GM19025 (cell line): Measurements from ENCODE around the gene ENHO.

ENCODE experiments used
- ATAC-seq: cut with Tn5 transposase; IDR thresholded peaks from one replicate; pipeline ENCODE4 v1.9.1; 2021; ENCODE audit warnings: mild to moderate bottlenecking, low read depth, moderate library complexity; ENCODE audit not compliant: unreplicated experiment

The ENHO gene

DNA sequence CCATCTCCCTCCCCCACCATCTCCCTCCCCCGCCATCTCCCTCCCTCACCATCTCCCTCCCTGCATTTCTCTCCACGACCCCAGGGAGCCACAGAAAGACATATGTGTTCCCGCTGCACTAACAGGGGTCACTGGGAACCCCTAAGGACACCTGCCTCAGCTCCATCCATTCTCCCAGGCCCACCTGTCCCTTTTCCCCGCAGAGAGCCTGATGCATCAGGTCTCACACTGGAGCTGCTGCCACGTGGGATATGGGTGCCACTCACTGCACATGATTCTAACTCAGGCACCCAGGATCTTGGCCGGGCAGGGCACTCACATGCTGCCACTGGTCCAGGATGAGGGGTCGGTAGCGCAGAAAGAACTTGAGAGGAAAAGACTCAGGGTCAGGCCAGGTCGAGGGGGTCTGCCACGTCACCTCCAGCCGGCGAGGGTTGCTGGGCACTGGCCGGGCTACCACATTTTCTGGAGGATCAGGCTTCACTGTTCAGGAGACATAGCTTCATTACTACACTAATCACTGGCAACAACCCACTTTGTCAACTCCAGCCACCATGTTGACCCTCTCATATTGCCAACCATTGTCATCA is 33.2 kb upstream of the ENHO start:
- ATAC-seq, result no peak

DNA sequence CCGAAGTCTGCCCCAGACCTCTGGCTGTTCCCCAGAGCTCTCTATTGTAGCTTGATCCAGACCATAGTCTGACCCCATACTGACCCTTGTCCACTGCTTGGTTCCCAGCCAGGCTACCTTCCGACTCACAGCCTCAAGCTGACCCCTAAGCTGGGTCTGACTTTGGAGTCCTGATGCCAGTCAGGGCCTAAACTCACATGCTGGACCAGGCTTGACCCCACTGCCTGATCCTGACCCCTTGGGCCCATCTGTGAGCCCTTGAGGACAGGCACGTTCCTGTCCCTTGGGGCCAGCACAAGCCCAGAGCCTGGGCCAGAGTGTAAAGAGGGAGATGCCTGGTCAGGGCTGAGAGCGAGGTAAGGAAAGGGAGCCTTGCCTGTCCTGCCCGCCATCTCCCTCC is 32.7 kb upstream of the ENHO start:
- ATAC-seq, result no peak

DNA sequence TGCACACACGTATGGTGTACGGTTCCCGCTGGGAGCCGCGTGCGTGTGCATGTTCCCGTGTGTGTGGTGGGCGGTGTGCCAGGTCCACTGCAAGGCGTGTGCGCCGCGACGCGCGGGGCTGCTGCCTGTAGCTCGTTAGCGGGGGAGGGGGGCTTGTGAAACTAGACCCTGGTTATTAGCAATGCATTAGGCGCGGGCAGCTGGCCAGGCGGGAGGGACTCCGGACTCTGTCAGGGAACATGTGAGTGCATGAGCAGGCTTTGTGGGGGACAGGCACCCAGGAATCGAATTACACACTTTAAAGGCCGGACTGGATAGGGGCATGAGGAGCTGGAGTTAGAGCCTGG is 32.2 kb upstream of the ENHO start:
- no peak for ATAC-seq

DNA sequence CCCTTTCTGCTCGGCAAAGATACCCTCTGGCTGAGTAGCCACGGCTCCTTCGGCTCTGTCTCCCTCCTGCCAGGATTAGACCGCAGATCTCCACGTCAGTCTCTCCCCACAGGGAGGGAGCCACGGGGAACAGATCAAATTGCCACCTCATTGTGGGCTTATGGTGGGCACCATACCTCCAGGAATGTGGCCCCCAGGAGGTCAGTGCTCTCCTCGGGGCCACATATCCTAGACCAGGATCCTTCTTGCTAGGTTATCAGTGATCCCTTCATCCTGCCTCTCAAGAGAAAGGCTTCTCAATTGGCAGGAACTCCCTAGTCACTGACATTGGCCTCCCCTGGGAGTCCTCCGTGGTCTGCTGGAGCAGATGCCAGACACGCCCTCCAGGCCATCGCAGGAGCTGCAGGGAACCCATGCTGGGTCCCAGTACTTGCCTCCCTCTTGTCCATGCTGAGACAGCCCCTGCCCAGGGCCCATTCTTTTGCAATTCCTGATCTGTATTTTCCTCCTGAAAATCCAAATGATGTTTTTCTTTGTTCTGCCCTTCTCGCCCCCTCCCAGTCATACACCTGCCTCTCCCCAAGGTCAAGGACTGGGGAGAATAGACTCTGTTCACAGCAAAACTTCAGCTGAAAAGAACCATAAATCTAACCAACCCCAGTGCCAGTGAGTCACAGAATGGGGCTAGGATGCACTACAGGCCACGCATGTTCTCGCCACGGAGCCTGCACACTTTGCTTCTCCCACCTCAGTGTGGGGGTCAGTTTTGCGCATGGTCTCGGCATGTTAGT is 31.6 kb upstream of the ENHO start:
- no peak for ATAC-seq

DNA sequence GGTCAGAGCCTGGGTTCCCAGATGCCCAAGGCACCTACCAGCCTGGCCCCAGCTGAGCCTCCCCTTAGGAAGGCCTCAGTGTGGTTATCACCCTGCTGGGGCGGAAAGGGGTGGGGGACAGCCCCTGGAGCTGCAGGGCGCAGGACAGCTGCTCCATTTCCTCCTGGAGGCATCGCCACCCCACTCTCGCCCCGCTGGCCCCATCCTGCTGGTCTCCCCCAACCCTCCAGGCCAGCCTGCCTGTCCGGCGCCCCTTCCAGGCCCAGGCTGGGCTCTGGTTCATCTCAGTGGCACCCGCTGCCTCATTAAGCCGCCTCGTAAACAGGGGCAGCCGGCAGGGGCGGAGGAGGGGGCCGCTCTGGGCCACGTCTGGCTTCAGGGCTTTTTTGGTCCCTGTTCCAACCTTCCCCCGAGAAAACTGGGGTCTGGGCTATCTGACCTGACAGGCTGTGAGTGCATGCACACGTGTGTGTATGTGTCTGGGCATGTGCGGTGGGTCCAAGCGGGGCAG is 30.8 kb upstream of the ENHO start:
- ATAC-seq, result no peak

DNA sequence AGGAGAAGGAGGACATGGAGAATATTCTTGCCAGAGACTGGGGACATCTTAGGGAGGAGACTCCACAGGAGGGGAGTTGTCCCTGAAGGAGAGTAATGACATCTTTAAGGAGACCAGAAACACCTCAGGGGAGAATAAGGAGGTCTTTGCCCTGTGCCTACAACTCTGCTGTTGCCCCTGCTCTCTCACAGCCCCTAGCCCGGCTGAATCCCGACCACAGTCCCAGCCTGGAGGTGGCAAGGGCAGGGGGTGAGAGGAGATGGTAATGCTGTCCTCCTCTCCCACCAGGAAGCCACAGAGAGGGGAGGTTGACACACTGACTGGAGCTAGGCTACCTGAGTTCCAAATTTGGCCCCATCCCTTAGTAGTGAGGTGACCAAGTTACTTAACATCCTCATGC is 30.2 kb upstream of the ENHO start:
- ATAC-seq, result no peak

DNA sequence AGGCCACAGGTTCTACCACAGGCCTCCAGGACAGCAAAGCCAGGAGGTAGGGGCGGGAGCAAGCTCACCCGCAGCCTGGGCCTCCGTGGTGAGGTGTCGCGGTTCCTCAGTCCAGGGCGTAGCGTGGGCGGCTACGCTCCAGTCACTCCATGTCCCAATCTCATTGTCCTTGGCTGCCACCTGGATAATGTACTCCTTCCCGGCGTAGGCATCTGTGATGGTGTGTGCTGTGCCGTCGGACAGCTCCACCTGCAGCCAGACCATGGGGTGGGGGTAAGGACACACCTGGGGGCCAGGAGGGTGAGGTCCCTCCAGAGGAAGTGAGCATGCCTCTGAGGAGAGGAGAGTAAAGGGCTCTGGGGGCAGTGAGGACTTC is 29.8 kb upstream of the ENHO start:
- no peak for ATAC-seq

DNA sequence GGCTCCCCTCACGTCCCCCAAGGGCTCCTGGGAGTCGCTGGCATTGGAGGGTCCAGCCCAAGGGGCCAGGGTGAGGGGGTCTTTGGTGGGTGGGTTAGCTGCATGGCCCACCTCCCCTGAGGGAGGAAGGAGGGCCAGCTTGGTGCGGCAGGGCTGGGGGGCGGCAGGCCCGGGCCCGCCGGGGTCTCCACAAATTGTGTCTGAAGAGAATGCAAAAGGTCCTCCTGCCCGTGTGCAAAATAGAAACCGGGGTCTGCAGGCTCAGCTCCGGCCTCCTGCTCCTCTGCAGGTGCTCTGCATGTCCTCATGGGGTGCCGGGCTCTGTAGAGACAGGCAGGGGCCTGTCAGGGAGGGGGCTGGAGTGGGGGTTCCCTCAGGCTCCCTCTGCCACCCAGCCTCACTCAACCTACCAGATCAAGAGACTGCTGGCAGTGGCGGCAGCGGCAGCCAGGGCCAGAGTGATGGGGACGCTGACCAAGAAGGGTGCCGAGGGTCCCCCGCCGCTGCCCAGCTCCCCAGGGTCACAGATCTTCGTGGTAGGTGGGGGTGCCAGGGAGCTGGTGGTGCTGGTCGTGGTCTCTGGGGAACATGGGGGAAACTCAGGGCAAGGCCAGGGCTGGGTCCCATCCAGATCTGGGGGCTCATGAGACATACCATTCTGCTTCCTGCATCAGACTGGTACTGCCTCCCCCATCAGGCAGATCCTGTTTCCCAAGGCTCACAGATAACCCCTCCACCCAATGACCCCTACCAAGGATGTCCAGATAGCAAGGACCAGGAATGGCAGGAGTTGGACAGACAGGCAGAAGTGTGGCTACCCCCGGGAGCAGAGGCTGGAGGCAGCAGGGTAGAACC is 29.2 kb upstream of the ENHO start:
- ATAC-seq, result no peak

DNA sequence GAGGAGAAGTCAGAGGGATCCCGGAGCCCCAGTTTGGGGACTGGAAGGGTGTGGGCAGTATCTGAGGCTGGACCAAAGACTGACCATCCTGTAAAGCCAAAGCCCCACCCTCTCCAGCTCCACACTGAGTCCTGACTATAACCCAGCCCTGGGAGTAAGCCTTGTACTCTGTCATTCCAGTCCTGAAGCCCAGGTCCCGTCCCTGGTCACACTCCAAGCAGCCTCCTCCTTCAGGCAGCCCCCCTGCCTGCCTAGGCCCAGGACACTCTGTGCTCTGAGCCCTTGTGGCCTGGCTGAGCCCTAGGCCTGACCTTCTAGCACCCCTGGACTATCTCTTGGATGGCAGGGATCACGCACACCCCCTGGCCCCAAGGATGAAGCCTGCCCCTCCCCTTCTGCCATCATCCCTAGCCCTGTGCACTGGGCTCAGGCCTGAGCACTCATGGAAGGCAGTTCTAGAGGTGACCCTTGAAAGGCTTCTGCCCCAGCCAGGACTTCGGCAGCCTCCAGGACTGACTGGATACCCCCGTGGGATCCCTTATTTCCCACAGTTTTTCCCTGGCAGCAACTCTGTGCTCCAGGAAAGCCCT is 28.0 kb upstream of the ENHO start:
- no peak for ATAC-seq

DNA sequence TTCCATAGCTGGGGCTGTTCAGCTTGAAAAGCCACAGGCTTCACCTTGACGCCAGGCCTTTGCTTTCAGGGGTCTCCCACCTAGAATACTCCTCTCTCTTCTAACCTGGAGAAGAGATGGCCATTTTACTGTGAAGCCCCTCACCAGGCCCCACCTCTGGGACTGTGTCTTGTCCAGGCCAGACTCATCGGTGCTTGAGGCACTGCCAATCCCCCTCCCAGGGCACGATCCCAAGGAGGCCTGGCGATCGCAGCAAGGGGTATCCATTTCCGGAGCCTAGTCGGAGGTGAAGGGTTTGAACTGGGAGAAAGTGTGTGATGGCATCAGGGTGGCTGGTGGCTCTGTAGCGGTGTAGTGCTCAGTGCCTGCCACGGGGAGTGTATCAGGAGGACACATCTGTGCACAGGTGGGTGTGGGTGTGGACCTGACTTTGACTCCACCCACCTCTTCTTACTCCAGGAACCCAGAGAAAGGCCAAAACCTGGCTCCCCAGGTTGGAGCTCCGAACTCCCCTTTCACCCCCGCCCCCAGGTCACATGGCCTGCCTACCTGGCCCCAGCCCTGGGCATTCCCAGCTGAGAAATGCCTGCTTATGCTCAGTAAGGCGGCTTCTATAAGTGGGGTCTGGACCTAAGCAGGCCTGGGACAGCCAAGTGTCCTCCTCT is 27.4 kb upstream of the ENHO start:
- ATAC-seq, result no peak

DNA sequence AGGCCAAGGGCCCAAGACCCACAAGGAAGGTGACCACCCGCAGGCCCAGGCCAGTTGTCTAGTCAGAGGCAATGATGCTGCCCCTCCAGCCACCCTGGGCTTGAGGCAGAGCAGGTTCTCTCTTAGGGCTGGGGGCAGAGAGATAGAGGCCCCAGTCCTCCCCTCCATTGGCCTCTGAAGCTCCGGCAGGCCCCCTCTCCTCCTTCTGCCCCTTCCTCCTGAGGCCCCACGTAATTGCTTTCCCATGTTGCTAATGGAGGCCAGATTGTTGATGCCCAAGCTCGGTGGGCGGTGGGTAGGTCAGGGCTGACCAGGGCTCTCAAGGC is 26.6 kb upstream of the ENHO start:
- no peak for ATAC-seq

DNA sequence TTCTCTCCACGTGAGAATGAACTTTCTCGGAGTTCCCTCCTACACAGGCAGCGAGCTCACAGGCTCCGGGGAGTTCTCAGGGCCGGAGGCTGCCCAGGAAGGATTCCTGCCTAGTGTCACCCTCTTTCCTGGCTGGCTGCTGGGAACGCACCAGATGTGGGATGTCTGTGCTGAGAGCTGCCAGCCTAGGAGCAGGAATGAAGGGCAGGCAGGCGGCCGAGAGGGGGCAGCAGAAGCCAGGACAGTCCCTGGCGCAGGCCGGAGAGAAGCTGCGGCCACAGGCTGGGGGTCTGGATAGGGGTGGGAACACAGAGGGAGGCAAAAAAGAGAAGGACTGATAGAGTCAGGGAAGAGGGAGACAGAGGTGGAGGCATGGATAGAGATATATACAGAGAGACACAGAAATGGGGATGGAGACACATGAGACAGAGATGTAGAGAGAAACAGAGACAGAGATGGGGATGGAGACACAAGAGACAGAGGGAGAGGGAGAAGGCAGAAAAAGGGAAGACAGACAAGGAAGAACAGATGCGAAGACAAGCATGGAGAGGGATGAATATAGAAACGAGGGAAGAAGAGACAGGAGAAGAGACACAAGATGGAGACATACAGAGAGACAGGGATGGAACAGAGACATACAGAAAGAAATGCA is 25.3 kb upstream of the ENHO start:
- ATAC-seq, result no peak

DNA sequence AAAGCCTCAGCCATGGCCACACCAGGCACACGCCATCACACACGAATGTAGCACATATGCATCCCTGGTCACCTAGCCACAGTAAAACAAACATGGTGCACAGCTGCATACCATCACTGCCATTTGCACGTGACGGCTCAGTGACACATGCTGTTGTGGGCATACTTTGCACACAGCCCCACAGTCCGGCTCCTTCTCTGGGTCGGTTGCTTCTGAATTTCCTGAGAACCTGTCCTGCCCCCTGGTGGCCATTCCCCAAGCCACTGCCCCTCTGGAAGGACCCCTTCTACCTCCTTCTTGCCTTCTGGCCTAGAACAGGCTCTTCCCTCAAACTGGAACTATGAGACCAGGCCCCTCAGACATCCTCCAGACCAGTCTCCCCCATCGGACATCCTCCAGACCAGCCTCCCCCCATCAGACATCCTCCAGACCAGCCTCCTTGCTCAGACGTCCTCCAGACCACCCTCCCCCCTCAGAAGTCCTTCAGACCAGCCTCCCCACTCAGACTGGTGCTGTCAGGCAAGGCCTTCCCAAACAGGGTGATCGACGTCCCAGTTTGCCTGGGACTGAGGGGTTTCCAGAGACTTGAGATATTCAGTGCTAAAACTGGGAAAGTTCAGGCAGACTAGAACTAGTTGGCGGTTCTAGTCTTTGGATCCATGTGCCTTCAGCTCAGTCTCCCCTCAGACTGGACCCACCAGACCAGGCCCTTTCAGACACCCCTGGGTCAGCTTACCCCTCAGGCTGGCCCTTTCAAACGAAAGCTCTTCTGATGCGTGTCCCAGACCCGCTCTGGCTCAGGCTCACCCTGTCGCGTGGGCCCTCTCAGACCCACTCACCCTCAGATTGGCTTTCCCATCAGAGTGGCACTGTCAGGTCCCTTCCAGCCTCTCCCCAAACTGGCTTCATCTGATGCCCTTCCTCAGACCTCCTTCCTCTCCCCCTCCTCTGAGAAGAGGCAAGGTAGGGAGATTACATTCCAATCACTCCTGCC is 24.3 kb upstream of the ENHO start:
- no peak for ATAC-seq

DNA sequence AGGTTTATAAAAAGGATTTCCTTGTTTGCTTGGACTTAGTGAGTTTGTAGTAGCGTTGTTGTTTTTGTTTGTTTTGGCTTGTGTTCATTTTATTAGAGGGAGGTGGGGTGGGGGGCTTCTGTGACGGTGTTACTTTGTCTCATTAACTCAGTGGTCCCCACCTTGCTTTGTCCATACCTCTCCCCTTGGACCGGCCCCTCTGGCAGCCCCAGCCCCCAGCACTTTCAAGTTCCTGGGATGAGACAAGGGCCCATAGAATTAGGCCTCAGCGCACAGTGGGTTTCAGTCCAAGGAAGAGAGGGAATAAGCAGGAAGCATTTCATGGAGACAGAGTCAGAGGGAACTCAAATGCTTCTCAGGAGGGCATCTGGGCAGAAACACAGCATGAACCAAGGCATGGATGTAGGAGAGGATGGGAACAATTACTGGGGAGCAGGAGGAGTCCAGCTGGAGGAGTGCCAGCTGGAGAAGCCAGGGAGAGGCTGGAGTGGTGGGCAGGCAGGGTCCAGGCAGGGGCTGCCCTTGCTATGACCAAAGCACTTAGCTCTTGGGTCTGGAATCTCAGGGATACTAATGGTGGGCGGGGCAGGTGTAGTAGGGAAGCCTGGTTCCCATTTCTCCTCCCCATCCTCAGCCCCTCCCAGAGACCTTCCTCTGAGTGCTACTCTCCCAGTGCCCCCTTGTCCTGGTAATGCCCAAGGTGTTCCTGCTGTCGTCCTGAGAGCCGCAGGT is 23.5 kb upstream of the ENHO start:
- ATAC-seq, result no peak

DNA sequence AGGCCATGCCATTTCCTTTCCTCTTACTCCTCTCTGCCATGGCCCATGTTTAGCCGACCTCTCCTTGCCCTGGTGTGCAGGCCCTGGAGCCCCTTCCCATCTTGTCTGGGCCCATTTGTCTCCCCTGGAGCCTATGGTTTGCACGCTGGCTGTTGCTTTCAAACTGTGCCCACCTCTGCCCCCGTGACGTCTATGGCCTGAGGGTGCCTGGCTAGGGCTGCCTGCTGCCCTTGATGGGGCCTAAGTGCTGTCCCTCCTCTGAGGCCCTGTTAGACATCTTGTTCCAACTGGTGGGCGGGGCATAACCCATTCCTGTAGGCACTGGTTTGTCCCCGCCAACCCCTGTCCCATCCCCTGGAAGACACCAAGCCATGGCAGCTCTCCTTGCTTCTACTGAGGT is 22.7 kb upstream of the ENHO start:
- no peak for ATAC-seq

DNA sequence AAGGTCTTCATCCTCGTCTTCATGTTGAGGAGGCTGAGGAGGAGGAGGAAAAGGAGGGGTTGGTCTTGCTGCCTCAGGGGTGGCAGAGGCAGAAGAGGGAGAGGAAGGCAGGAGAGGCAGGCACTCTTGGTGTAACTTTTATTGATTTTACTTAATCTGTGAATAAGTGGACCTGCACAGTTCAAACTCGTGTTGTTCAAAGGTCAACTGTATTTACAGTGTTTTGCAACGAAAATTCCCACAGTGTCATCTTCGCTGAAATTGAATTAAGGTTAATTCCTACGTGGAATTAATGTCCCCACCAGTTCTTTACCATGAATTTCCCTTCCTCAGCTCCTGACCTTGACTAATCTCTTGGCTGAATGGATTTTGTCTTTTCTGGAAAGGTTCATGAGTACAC is 21.2 kb upstream of the ENHO start:
- no peak for ATAC-seq

DNA sequence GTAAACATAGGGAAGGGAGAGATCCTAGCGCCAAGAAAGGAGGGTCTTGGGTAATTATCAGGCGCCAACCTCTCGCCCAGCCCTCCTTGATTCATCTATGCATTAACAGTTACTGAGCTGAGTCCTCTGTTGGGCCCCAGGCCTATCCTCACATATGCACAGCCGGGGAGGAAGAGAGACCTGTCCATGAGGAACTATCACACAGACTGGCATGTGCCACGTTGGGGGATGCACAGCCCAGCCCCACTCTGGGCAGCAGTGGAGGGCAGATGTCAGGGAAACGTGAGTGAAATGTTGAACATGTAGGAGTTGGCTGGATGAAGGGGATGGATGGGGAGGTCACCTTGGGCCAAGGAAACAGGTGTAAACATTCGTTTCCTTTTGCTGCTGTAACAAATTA is 18.8 kb upstream of the ENHO start:
- no peak for ATAC-seq

DNA sequence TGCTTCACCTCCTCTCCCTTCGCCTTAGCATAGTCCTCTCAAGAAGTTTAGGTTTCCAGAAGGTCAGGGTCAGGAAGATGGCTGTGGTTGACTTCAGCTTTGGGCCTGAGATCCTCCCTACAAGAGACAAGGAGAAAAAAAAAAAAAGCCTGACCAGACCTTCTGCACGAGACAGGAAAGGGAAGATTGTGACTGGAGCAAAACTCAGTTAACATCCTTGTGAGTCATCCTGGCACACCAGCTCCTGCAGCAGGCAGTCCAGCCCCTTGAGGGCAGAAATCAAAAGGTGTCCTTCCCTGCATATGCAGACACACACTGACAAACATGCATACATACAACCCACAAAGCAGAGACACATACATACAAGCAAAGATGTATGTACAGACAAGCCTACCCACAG is 18.0 kb upstream of the ENHO start:
- no peak for ATAC-seq
